Duodenal mucosa (tissue), 2 donors: ENCODE data around the gene DNAH5.
"Not testable (repeated sequence)": the region's sequence is repeated elsewhere in the genome, so short reads cannot be mapped to it uniquely, and the experiment has no call there.

Experiments
- H3K27ac ChIP-seq: one replicate; pipeline ENCODE4 v1.7.0; 2013; ENCODE audit warnings: low read depth, low read length
- H3K27me3 ChIP-seq, 2 donors: one replicate each; pipeline ENCODE4 v1.7.0; 2013; ENCODE audit warnings: low read length in 2 of 2, control low read depth in 1 of 2; ENCODE audit not compliant: insufficient read depth in 2 of 2, control insufficient read depth in 1 of 2
- H3K36me3 ChIP-seq, 2 donors: one replicate each; pipeline ENCODE4 v1.7.0; 2013; ENCODE audit warnings: low read length in 2 of 2, control low read depth in 1 of 2; ENCODE audit not compliant: insufficient read depth in 2 of 2, control insufficient read depth in 1 of 2
- H3K4me1 ChIP-seq, 2 donors: one replicate each; pipeline ENCODE4 v1.7.0; 2013; ENCODE audit warnings: low read length in 2 of 2, control low read depth in 1 of 2; ENCODE audit not compliant: insufficient read depth in 2 of 2, control insufficient read depth in 1 of 2
- H3K4me3 ChIP-seq, 2 donors: one replicate each; pipeline ENCODE4 v1.7.0; 2013; ENCODE audit warnings: low read length in 2 of 2, low read depth in 1 of 2
- H3K9ac ChIP-seq, 2 donors: one replicate each; pipeline ENCODE4 v1.7.0; 2013; ENCODE audit warnings: low read length in 2 of 2, low read depth in 1 of 2
- H3K9me3 ChIP-seq, 2 donors: one replicate each; pipeline ENCODE4 v1.7.0; 2013; ENCODE audit warnings: low read length in 2 of 2, control low read depth in 1 of 2; ENCODE audit not compliant: control insufficient read depth in 1 of 2

The DNAH5 gene

GRCh38 chr5:13798569-13798968 is 145.9 kb downstream of the DNAH5 start:
- H3K27ac ChIP-seq, H3K36me3 ChIP-seq, H3K9ac ChIP-seq, H3K4me3 ChIP-seq, H3K4me1 ChIP-seq, H3K9me3 ChIP-seq, H3K27me3 ChIP-seq: not testable (repeated sequence)

DNA sequence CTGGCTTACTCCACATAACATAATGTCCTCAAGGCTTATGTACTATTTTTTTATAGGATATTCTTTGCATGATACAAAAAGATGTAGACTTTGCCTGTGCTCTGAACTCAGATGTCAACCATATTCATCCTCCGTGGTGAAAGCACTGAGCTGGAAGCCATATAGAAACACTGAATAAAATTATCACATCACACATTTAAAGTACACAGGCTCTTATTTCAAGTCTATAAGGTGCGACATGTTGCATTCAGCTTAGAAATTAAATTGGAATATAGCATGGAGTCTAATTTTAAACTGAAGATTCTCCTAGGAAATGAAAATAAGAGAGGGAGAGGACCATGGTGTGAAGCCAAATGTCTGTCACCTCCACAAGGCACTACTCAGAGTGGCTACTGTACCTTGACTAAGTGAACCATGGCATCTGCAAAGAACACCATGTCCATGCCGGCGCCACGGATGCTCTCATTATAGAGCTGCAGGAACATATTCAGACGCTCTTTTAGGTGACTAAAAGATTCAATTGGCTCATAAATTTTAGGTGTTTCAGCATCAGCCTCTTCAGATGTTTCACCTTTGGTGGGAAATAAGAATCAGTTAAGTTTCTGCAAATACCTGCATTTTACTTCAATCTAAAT is 158.6 kb downstream of the DNAH5 start:
- Histone ChIP-seq H3K27ac (no peak overlapping the region), H3K4me3 (no peak overlapping the region), H3K9me3 (no peaks in the 10 kb centered on the region), H3K36me3 (no peaks in the 10 kb centered on the region), H3K4me1 (no peaks in the 10 kb centered on the region), H3K9ac (no peak overlapping the region), H3K27me3 (no peaks in the 10 kb centered on the region)

DNA sequence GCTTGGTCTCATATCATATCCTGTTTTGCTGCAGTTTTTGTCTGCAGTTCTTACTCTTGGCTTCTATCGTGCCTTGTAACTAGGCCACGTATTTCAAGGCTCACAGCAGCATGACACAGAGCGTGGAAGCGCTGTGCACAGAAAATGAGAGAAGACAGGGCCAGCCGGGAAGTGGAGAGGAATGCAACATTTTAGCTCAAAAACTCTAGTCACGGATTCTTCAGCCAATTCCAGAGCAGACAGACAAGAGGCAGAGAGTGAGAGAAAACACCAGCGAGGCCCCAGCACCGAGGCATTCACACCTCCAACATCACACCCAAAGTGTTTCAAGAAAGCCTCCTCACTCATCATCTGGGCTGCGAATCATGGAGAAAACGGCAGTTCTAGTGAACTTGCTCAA is 160.8 kb downstream of the DNAH5 start:
- Histone ChIP-seq H3K9ac (no peak overlapping the region), H3K27ac (no peak overlapping the region), H3K4me1 (no peaks in the 10 kb centered on the region), H3K36me3 (no peaks in the 10 kb centered on the region), H3K9me3 (no peaks in the 10 kb centered on the region), H3K27me3 (no peaks in the 10 kb centered on the region), H3K4me3 (no peak overlapping the region)

- H3K4me1 ChIP-seq: no peaks in the 10 kb centered on the region
Observed at GRCh38 chr5:13780081-13780480, 164.4 kb downstream of the DNAH5 start.

DNA sequence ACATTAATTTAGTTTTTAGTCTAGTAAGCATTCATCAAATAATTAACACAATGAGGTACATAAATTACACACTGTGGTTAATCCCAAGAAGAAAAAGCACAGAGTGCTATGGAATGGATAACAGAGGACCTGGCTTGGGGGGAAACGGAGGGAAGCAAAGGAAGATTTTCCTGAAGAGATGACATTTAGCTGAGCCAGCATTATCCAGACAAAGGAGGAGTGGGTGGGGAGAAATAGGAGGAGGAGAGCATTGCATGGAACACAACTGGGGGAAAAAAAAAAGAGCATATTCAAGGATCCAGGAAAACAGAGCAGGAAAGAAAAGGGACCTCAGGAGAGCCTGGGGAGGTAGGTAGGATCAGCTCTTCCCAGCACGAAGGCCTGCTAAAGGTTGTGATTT is 170.8 kb downstream of the DNAH5 start:
- H3K27me3 ChIP-seq: no peaks in the 10 kb centered on the region
- H3K36me3 ChIP-seq: no peaks in the 10 kb centered on the region
- no peak overlapping the region for H3K27ac ChIP-seq
- no peaks in the 10 kb centered on the region for H3K4me1 ChIP-seq
- H3K4me3 ChIP-seq: no peak overlapping the region
- H3K9ac ChIP-seq: no peak overlapping the region
- H3K9me3 ChIP-seq: no peaks in the 10 kb centered on the region

More at GRCh38 chr5:13780081-13780480, 164.4 kb downstream of the DNAH5 start:
- Histone ChIP-seq H3K9me3 (no peaks in the 10 kb centered on the region), H3K27me3 (no peaks in the 10 kb centered on the region), H3K27ac (no peak overlapping the region), H3K9ac (no peak overlapping the region), H3K4me3 (no peak overlapping the region), H3K36me3 (no peaks in the 10 kb centered on the region)

- Histone ChIP-seq H3K36me3 (no peaks in the 10 kb centered on the region), H3K4me3 (no peak overlapping the region), H3K9ac (no peak overlapping the region), H3K27me3 (no peaks in the 10 kb centered on the region), H3K27ac (no peak overlapping the region), H3K9me3 (no peaks in the 10 kb centered on the region), H3K4me1 (no peaks in the 10 kb centered on the region)
Observed at GRCh38 chr5:13771011-13771571, 173.4 kb downstream of the DNAH5 start.

DNA sequence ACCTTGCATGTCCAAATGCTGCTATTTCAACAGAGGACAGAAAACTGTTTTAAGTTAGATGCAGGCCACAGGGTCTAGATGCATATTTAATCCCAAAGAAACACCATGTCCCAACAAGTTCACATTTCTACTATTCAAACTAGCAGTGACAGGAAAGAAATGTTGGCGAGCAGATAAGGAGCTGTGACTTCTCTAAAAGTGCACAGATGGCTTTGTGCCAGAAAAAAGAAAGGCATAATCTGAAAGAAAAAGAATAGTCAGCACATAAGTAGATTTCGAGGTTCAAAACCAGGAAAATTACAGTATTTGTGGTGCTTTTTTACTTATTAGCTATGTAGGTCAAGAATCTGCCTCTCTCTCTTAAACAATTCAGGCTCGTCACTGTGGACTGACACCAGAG is 178.3 kb downstream of the DNAH5 start:
- Histone ChIP-seq H3K36me3 (no peaks in the 10 kb centered on the region), H3K9me3 (no peaks in the 10 kb centered on the region), H3K27ac (no peak overlapping the region), H3K27me3 (no peaks in the 10 kb centered on the region), H3K9ac (no peak overlapping the region), H3K4me3 (no peak overlapping the region), H3K4me1 (no peaks in the 10 kb centered on the region)

DNA sequence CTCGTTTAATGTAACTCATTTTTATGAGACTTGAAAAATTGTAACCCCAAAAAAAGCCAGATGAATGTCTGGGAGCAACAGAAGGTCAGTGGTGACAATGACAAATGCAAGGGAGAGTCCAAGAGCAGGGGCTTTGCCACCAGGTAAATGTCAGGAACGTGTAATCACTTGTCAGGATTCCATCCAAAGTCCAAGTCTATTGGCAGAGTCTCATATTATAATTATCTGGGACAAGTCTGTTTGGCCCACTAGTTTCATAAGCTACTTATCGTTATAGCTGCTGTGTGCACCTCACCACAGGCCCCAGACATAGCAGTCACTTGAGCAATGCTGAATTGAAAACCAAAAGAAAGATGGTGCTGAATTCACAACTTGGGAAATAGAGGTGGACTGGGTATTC is 180.8 kb downstream of the DNAH5 start:
- Histone ChIP-seq H3K36me3 (no peaks in the 10 kb centered on the region), H3K27ac (no peak overlapping the region), H3K9ac (no peak overlapping the region), H3K27me3 (no peaks in the 10 kb centered on the region), H3K4me1 (no peaks in the 10 kb centered on the region), H3K4me3 (no peak overlapping the region), H3K9me3 (no peaks in the 10 kb centered on the region)

DNA sequence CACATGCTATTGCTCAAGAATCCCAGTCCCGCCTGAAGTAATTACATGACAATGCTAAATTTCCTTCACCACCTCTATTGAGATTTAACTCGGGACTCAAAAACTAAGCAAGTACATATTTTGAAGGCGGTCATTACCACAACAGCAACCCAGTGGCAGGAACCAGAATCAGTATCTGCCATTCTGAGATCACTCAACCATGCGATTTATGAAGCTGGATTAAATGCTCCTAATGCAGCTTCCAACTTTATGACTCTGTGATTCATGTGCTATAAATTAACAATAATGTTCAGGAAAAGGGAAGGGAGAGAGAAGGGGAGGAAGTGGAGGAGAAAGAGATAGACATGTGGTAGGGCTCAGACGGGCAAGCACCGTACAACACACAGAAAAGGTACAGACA is 194.7 kb downstream of the DNAH5 start:
- Histone ChIP-seq H3K27me3 (no peaks in the 10 kb centered on the region), H3K9ac (no peak overlapping the region), H3K4me1 (no peaks in the 10 kb centered on the region), H3K4me3 (no peak overlapping the region), H3K27ac (no peak overlapping the region), H3K9me3 (no peaks in the 10 kb centered on the region), H3K36me3 (no peaks in the 10 kb centered on the region)

DNA sequence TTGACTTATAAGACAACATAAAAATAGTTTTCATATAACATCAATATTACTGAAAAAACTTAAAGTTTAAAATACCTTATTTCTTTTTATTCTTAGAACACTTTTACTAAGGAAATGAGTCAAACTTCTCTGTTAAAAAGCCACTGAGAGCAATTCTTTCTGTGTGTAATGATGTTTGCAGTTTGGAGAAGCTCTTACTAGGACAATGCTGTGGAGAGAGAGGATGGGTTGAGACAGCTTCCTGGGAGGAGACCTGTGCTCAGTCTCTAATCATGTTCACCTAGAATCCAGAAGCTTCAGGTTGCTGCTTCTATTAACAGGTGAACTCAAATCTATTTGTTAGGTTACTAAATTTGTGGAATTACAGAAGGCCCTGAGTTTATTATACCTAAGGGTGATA is 198.5 kb downstream of the DNAH5 start:
- Histone ChIP-seq H3K27ac (no peak overlapping the region), H3K9ac (no peak overlapping the region), H3K27me3 (no peaks in the 10 kb centered on the region), H3K4me3 (no peak overlapping the region), H3K9me3 (no peaks in the 10 kb centered on the region), H3K36me3 (no peaks in the 10 kb centered on the region), H3K4me1 (no peaks in the 10 kb centered on the region)
